ENCODE results near the gene C2orf76. TPM values are rescaled to one million over a fixed set of nuclear protein-coding genes. Genes with fewer than 3 reads are reported as not detected.

C2orf76 gene
- total and polyA plus RNA-seq, 2 donors (not counting 1 experiment from before 2014, with no cell fraction given) = 6.9 to 13.6 TPM

DNA sequence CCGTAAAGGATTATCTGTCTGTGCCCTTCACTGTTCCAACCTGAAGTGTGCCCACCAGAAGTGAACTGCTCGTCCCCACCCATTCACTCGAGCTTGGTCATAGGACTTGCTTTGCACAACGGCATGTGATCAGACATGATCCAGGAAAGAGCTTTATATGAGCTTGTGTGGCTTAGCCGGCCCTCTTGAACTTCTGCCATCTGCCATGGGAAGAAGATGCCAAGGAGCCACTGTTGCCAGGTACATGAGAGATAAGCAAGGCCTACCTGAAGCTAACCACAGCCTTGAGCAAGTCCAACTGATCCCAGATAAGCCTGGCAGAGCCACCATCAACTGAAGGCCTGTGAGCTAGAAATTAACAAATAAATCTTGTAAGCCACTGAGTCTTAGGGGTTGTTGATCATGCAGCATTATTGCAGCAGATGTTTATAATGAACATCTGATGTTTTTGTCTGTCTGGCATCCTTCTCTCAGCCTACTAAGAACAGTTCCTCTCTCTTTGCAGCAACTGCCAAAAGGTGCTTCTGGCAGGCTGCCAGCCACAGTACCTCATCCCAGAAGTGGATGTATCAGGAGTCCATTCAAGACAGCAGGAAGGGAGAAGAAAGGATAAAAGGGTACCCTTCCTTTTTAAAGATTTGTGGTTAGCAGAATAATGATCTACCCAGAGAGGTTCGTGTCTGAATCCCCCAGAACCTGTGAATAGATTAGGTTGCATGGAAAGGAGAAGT lies 16.9 kb upstream of the C2orf76 start:
- no peak overlapping the region for H3K27ac Mint-ChIP-seq
- ATAC-seq (ENCODE audit: low read depth) (no peak), DNase-seq (no peak)
- no peaks in the 10 kb centered on the region for H3K79me2 ChIP-seq (ENCODE audit: control insufficient read depth, insufficient read depth, low read length)
- no peak overlapping the region for H3K9ac ChIP-seq (ENCODE audit: low read length)
- CTCF ChIA-PET = no interaction called here
- H3K4me3 Mint-ChIP-seq = no peak overlapping the region
- no peak overlapping the region for H3K27ac ChIP-seq (ENCODE audit: low read length in 2 of 2)
- peaks cover 0 to 3% (median 0%) of the 10 kb centered on the region in 4 experiments for H3K27me3 ChIP-seq (replicated peaks in 1 of 4; ENCODE audit: control extremely low read depth in 1 of 4, control insufficient read depth in 3 of 4, insufficient read depth in 4 of 4, low read length in 3 of 4)
- TF ChIP-seq, protein P1, sequence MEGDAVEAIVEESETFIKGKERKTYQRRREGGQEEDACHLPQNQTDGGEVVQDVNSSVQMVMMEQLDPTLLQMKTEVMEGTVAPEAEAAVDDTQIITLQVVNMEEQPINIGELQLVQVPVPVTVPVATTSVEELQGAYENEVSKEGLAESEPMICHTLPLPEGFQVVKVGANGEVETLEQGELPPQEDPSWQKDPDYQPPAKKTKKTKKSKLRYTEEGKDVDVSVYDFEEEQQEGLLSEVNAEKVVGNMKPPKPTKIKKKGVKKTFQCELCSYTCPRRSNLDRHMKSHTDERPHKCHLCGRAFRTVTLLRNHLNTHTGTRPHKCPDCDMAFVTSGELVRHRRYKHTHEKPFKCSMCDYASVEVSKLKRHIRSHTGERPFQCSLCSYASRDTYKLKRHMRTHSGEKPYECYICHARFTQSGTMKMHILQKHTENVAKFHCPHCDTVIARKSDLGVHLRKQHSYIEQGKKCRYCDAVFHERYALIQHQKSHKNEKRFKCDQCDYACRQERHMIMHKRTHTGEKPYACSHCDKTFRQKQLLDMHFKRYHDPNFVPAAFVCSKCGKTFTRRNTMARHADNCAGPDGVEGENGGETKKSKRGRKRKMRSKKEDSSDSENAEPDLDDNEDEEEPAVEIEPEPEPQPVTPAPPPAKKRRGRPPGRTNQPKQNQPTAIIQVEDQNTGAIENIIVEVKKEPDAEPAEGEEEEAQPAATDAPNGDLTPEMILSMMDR (IDR thresholded peaks at IDR 0.05) = no peak
- no peak for TF ChIP-seq EZH2 (IDR thresholded peaks at IDR 0.05; ENCODE audit: borderline replicate concordance, insufficient read depth, low read depth, low read length, poor library complexity, severe bottlenecking)
- POLR2A ChIA-PET = no interaction called here
- WGBS (ENCODE audit: insufficient coverage) = 92% methylated on average over 6 of the region's 6 CpGs
- peaks cover 0 to 4% (median 0%) of the 10 kb centered on the region in 3 donors for H3K9me3 ChIP-seq (ENCODE audit: control extremely low read depth in 1 of 3, control insufficient read depth in 2 of 3, insufficient read depth in 1 of 3, low read length in 2 of 3)
- peaks cover 7% of the 10 kb centered on the region for H3K4me1 Mint-ChIP-seq
- H3K4me2 ChIP-seq (replicated peaks; ENCODE audit: low read depth, low read length, poor library complexity, severe bottlenecking) = no peak overlapping the region
- H3K27me3 Mint-ChIP-seq = peaks cover 7% of the 10 kb centered on the region
- H3K36me3 ChIP-seq (replicated peaks in 1 of 2; ENCODE audit: control extremely low read depth in 1 of 2, control insufficient read depth in 1 of 2, extremely low read depth in 1 of 2, insufficient read depth in 2 of 2, low read length in 1 of 2) = no peaks in the 10 kb centered on the region
- no peaks in the 10 kb centered on the region for H4K20me1 ChIP-seq (ENCODE audit: control insufficient read depth, insufficient read depth, low read length, poor library complexity, severe bottlenecking)
- no peak overlapping the region for H2AFZ ChIP-seq (ENCODE audit: insufficient read depth, low read depth, low read length, poor library complexity, severe bottlenecking)
- intact Hi-C loops (cut with micrococcal nuclease) = no loop called here
- H3K9me3 Mint-ChIP-seq (ENCODE audit: insufficient read depth) = no peaks in the 10 kb centered on the region
- H3K4me1 ChIP-seq (ENCODE audit: control insufficient read depth in 2 of 2, insufficient read depth in 2 of 2, low read length in 2 of 2) = peaks cover 7% of the 10 kb centered on the region in 2 donors
- H3K4me3 ChIP-seq (ENCODE audit: control extremely low read depth in 1 of 5, extremely low read depth in 1 of 5, insufficient read depth in 1 of 5, low read depth in 2 of 5, low read length in 4 of 5) = no peak overlapping the region

DNA sequence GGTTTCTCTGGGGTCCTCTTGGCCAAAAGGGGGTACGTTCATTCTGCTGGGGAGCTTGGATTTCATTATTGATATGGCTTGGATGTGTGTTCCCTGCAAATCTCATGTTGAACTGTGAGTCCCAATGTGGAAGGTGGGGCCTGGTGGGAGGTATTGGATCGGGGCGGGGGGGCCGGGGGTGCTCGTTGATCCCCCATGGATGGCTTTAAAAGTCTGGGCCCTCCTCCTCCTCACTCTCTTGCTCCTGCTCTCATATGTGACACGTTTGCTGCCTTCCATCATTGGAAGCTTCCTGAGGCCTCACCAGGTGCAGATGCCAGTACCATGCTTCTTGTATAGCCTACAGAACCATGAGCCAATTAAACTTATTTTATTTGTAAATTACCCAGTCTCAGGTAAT lies 11.9 kb upstream of the C2orf76 start:
- 79% methylated on average over 3 of the region's 6 CpGs for WGBS (ENCODE audit: insufficient coverage)
- Histone ChIP-seq H3K27ac (ENCODE audit: low read length in 2 of 2) (no peak overlapping the region), H3K4me1 (ENCODE audit: control insufficient read depth in 2 of 2, insufficient read depth in 2 of 2, low read length in 2 of 2) (no peaks in the 10 kb centered on the region), H3K36me3 (replicated peaks in 1 of 2; ENCODE audit: control extremely low read depth in 1 of 2, control insufficient read depth in 1 of 2, extremely low read depth in 1 of 2, insufficient read depth in 2 of 2, low read length in 1 of 2) (peaks cover 0 to under 1% of the 10 kb centered on the region in 2 experiments), H3K27me3 (replicated peaks in 1 of 4; ENCODE audit: control extremely low read depth in 1 of 4, control insufficient read depth in 3 of 4, insufficient read depth in 4 of 4, low read length in 3 of 4) (no peaks in the 10 kb centered on the region), H3K4me2 (replicated peaks; ENCODE audit: low read depth, low read length, poor library complexity, severe bottlenecking) (no peak overlapping the region), H3K9me3 (ENCODE audit: control extremely low read depth in 1 of 3, control insufficient read depth in 2 of 3, insufficient read depth in 1 of 3, low read length in 2 of 3) (peaks cover 0 to 5% (median 1%) of the 10 kb centered on the region in 3 donors), H3K79me2 (ENCODE audit: control insufficient read depth, insufficient read depth, low read length) (no peaks in the 10 kb centered on the region), H3K4me3 (ENCODE audit: control extremely low read depth in 1 of 5, extremely low read depth in 1 of 5, insufficient read depth in 1 of 5, low read depth in 2 of 5, low read length in 4 of 5) (no peak overlapping the region), H3K9ac (ENCODE audit: low read length) (no peak overlapping the region), H4K20me1 (ENCODE audit: control insufficient read depth, insufficient read depth, low read length, poor library complexity, severe bottlenecking) (no peaks in the 10 kb centered on the region), H2AFZ (ENCODE audit: insufficient read depth, low read depth, low read length, poor library complexity, severe bottlenecking) (no peak overlapping the region)
- CTCF ChIA-PET = no interaction called here
- intact Hi-C loops (cut with micrococcal nuclease) = no loop called here
- POLR2A ChIA-PET = no interaction called here
- Mint-ChIP-seq H3K27ac (no peak overlapping the region), H3K4me1 (no peaks in the 10 kb centered on the region), H3K9me3 (ENCODE audit: insufficient read depth) (no peaks in the 10 kb centered on the region), H3K4me3 (no peak overlapping the region), H3K27me3 (peaks cover 7% of the 10 kb centered on the region)
- TF ChIP-seq, protein P1 (IDR thresholded peaks at IDR 0.05) = no peak
- no peak for TF ChIP-seq EZH2 (IDR thresholded peaks at IDR 0.05; ENCODE audit: borderline replicate concordance, insufficient read depth, low read depth, low read length, poor library complexity, severe bottlenecking)
- no peak for ATAC-seq (ENCODE audit: low read depth)
- DNase-seq = no peak
